K562 (cell line): Measurements from ENCODE around the gene TFAP2E. TPM values are rescaled to one million over a fixed set of nuclear protein-coding genes. Genes with fewer than 3 reads are reported as not detected.

Experiments used
- BACH1 ChIP-seq: fragments of 200-800 bp; sonication (Bioruptor generic); IDR thresholded peaks from 2 replicates; pipeline ENCODE4 v1.6.1; 2016; ENCODE audit warnings: missing genetic modification characterization, missing compliant biosample characterization
- KDM5B ChIP-seq: fragments of 200-600 bp; sonication (generic); IDR thresholded peaks from 2 replicates; pipeline ENCODE4 v1.6.1; 2012; ENCODE audit warnings: low read depth, mild to moderate bottlenecking, moderate library complexity, low read length, control low read depth, inconsistent platforms; ENCODE audit not compliant: insufficient replicate concordance
- MED1 ChIP-seq: sonication (generic); formaldehyde crosslinking; IDR thresholded peaks from 2 replicates; pipeline ENCODE4 v1.8.1; 2023; ENCODE audit warnings: missing genetic modification reagents, borderline replicate concordance
- NR2F6 ChIP-seq: fragments of 450-650 bp; formaldehyde crosslinking; IDR thresholded peaks from 2 replicates; pipeline ENCODE4 v1.4.0; 2020; ENCODE audit warnings: mild to moderate bottlenecking
- RBM17 ChIP-seq: fragments of 200-400 bp; formaldehyde crosslinking; IDR thresholded peaks from 2 replicates; pipeline ENCODE4 v1.6.1; 2017; ENCODE audit warnings: low read depth, mild to moderate bottlenecking, low read length, borderline replicate concordance
- SUPT5H ChIP-seq: fragments of 450-650 bp; IDR thresholded peaks from 2 replicates; pipeline ENCODE4 v1.6.1; 2016
- ZNF324 ChIP-seq: fragments of 250-450 bp; sonication (Bioruptor Pico); IDR thresholded peaks from 2 replicates; pipeline ENCODE4 v1.4.0; 2020; ENCODE audit warnings: mild to moderate bottlenecking
- ZNF347 ChIP-seq: fragments of 450-650 bp; formaldehyde crosslinking; IDR thresholded peaks from 2 replicates; pipeline ENCODE4 v1.4.0; 2020; ENCODE audit warnings: low read depth, mild to moderate bottlenecking, moderate library complexity
- ZNF75A ChIP-seq: fragments of 450-650 bp; formaldehyde crosslinking; IDR thresholded peaks from 2 replicates; pipeline ENCODE4 v1.4.0; 2020; ENCODE audit warnings: mild to moderate bottlenecking
- polyA plus RNA-seq, 8 experiments: library from polyadenylated mRNA; depleted of rRNA in 4 of 8; stranded (reverse) in 5 of 8; unstranded in 3 of 8; fragments of >200 nt; fragmentation: Nextera tagmentation in 2 of 8; fragmentation: Illumina TruSeq in 1 of 8; extraction: Ambion mirVana in 2 of 8; extraction: Trizol in 1 of 8; gene quantifications; 2 replicates each; pipeline versions ENCODE4 v1.2.1 to v1.2.3, GENCODE V29; 2011 to 2014; ENCODE audit warnings: inconsistent platforms in 1 of 8, missing spikeins in 1 of 8
- total RNA-seq, 7 experiments: library from RNA; depleted of rRNA in 6 of 7; stranded (reverse); fragments of >200 nt in 6 of 7; fragmentation: Illumina TruSeq in 2 of 7; extraction: Trizol in 2 of 7; gene quantifications; 2 replicates each; pipeline versions ENCODE4 v1.2.1 to v1.2.3, GENCODE V29; 2011 to 2021; ENCODE audit warnings: low replicate concordance in 1 of 7
- TF ChIP-seq, protein P1 (sequence below): sonication (generic); formaldehyde crosslinking; IDR thresholded peaks from 2 replicates; pipeline ENCODE4 v1.8.1; 2023; ENCODE audit warnings: mild to moderate bottlenecking, missing genetic modification reagents
- TF ChIP-seq, protein P2 (sequence below): fragments of 450-650 bp; IDR thresholded peaks from 2 replicates; pipeline ENCODE4 v1.6.1; 2018; ENCODE audit warnings: mild to moderate bottlenecking, low read depth; ENCODE audit not compliant: partially characterized antibody
- TF ChIP-seq, protein P3 (sequence below): fragments of 450-650 bp; formaldehyde crosslinking; IDR thresholded peaks from 2 replicates; pipeline ENCODE4 v1.4.0; 2022; ENCODE audit warnings: missing genetic modification characterization
- TF ChIP-seq, protein P4 (sequence below): fragments of 250-450 bp; sonication (Bioruptor Pico); IDR thresholded peaks from 2 replicates; pipeline ENCODE4 v1.8.0; 2021; ENCODE audit warnings: moderate library complexity, mild to moderate bottlenecking, inconsistent platforms
- TF ChIP-seq, protein P5 (sequence below): sonication (generic); formaldehyde crosslinking; IDR thresholded peaks from 2 replicates; pipeline ENCODE4 v1.4.0; 2020; ENCODE audit warnings: mild to moderate bottlenecking, missing genetic modification reagents
- TF ChIP-seq, protein P6 (sequence below), 2 experiments: IDR thresholded peaks; 2 replicates each; pipeline ENCODE4 v1.6.1; 2012; ENCODE audit warnings: improper control_type of control experiment in 2 of 2, low read depth in 2 of 2, low read length in 2 of 2, borderline replicate concordance in 1 of 2

Gene TFAP2E
- total and polyA plus RNA-seq, 9 of the 15 experiments (the other 6 are each of a cell fraction or from before 2014, with no cell fraction given): 0.03 to 0.11 (median 0.07) TPM; not detected in 4

DNA sequence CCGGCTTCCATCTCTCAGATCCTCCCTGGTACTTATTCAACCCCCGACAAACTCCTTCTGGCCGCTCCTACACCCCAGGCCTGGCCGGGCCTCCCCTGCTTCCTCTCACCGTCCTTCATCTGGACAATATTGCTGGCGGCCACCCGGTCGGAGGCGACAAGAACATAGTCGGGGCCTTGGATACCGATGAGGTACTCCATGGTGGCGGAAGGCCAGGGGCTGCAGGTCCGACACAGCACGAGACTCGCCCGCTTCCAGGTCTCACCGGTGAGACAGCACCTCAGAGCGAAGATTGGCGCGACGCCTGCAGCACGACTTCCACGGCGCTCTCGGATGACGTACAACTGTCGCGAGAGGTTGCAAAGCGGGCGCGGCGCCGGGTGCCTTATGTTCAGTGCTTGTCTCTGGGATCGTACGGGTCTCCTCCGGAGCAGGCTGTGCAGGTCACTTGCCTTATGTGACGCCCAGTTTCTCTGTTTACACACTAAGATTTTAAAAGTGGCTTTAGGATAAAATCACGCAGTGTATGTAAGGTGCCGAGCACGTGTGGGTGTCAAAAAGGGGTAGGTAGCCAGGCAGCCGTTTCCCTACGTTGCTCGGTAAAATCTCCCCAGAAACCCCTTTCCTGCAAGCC is 68.2 kb downstream of the TFAP2E start, which contains the start of gene PSMB2 (continued):
- TF ChIP-seq, protein P1, sequence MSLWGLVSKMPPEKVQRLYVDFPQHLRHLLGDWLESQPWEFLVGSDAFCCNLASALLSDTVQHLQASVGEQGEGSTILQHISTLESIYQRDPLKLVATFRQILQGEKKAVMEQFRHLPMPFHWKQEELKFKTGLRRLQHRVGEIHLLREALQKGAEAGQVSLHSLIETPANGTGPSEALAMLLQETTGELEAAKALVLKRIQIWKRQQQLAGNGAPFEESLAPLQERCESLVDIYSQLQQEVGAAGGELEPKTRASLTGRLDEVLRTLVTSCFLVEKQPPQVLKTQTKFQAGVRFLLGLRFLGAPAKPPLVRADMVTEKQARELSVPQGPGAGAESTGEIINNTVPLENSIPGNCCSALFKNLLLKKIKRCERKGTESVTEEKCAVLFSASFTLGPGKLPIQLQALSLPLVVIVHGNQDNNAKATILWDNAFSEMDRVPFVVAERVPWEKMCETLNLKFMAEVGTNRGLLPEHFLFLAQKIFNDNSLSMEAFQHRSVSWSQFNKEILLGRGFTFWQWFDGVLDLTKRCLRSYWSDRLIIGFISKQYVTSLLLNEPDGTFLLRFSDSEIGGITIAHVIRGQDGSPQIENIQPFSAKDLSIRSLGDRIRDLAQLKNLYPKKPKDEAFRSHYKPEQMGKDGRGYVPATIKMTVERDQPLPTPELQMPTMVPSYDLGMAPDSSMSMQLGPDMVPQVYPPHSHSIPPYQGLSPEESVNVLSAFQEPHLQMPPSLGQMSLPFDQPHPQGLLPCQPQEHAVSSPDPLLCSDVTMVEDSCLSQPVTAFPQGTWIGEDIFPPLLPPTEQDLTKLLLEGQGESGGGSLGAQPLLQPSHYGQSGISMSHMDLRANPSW (CRISPR knock-in tag): no peak; the same call in 1 of the 2 replicates
- TF ChIP-seq, protein P2, sequence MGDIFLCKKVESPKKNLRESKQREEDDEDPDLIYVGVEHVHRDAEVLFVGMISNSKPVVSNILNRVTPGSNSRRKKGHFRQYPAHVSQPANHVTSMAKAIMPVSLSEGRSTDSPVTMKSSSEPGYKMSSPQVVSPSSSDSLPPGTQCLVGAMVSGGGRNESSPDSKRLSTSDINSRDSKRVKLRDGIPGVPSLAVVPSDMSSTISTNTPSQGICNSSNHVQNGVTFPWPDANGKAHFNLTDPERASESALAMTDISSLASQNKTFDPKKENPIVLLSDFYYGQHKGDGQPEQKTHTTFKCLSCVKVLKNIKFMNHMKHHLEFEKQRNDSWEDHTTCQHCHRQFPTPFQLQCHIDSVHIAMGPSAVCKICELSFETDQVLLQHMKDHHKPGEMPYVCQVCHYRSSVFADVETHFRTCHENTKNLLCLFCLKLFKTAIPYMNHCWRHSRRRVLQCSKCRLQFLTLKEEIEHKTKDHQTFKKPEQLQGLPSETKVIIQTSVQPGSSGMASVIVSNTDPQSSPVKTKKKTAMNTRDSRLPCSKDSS: no peak
- peak; percentile 96 for TF ChIP-seq SUPT5H
- no peak for TF ChIP-seq RBM17
- TF ChIP-seq, protein P3, sequence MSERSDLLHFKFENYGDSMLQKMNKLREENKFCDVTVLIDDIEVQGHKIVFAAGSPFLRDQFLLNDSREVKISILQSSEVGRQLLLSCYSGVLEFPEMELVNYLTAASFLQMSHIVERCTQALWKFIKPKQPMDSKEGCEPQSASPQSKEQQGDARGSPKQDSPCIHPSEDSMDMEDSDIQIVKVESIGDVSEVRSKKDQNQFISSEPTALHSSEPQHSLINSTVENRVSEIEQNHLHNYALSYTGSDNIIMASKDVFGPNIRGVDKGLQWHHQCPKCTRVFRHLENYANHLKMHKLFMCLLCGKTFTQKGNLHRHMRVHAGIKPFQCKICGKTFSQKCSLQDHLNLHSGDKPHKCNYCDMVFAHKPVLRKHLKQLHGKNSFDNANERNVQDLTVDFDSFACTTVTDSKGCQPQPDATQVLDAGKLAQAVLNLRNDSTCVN (CRISPR knock-in tag): no peak
- peak; percentile 90 for TF ChIP-seq BACH1 (tag)
- TF ChIP-seq ZNF324: no peak
- TF ChIP-seq, protein P4, sequence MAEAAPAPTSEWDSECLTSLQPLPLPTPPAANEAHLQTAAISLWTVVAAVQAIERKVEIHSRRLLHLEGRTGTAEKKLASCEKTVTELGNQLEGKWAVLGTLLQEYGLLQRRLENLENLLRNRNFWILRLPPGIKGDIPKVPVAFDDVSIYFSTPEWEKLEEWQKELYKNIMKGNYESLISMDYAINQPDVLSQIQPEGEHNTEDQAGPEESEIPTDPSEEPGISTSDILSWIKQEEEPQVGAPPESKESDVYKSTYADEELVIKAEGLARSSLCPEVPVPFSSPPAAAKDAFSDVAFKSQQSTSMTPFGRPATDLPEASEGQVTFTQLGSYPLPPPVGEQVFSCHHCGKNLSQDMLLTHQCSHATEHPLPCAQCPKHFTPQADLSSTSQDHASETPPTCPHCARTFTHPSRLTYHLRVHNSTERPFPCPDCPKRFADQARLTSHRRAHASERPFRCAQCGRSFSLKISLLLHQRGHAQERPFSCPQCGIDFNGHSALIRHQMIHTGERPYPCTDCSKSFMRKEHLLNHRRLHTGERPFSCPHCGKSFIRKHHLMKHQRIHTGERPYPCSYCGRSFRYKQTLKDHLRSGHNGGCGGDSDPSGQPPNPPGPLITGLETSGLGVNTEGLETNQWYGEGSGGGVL (CRISPR knock-in tag): no peak
- TF ChIP-seq ZNF347 (CRISPR knock-in tag): no peak
- TF ChIP-seq MED1: no peak
- 0 out of 2 replicates have a peak, but pooled peaks have one; percentile 45 for TF ChIP-seq NR2F6 (CRISPR knock-in tag)
- TF ChIP-seq, protein P5, sequence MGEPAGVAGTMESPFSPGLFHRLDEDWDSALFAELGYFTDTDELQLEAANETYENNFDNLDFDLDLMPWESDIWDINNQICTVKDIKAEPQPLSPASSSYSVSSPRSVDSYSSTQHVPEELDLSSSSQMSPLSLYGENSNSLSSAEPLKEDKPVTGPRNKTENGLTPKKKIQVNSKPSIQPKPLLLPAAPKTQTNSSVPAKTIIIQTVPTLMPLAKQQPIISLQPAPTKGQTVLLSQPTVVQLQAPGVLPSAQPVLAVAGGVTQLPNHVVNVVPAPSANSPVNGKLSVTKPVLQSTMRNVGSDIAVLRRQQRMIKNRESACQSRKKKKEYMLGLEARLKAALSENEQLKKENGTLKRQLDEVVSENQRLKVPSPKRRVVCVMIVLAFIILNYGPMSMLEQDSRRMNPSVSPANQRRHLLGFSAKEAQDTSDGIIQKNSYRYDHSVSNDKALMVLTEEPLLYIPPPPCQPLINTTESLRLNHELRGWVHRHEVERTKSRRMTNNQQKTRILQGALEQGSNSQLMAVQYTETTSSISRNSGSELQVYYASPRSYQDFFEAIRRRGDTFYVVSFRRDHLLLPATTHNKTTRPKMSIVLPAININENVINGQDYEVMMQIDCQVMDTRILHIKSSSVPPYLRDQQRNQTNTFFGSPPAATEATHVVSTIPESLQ: no peak
- peak; percentile 96 for TF ChIP-seq KDM5B
- TF ChIP-seq, protein P6, sequence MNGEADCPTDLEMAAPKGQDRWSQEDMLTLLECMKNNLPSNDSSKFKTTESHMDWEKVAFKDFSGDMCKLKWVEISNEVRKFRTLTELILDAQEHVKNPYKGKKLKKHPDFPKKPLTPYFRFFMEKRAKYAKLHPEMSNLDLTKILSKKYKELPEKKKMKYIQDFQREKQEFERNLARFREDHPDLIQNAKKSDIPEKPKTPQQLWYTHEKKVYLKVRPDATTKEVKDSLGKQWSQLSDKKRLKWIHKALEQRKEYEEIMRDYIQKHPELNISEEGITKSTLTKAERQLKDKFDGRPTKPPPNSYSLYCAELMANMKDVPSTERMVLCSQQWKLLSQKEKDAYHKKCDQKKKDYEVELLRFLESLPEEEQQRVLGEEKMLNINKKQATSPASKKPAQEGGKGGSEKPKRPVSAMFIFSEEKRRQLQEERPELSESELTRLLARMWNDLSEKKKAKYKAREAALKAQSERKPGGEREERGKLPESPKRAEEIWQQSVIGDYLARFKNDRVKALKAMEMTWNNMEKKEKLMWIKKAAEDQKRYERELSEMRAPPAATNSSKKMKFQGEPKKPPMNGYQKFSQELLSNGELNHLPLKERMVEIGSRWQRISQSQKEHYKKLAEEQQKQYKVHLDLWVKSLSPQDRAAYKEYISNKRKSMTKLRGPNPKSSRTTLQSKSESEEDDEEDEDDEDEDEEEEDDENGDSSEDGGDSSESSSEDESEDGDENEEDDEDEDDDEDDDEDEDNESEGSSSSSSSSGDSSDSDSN (IDR thresholded peaks at IDR 0.05; ENCODE audit: borderline replicate concordance in 1 of 2, low read depth in 2 of 2, low read length in 2 of 2): peak; percentile 63 to 67; a peak in 2 of 4 replicates
- TF ChIP-seq ZNF75A (CRISPR knock-in tag): no peak
